OCI-LY1 (cell line): ENCODE results near the gene WDR26.

Source experiments
- CTCF ChIP-seq: fragments of 200-600 bp; sonication (generic), shearing (Covaris generic); IDR thresholded peaks from 2 replicates; pipeline ENCODE4 v1.5.1; 2017; ENCODE audit warnings: mild to moderate bottlenecking, antibody characterized with exemption, low read length, moderate library complexity, mixed read lengths
- EZH2 ChIP-seq: fragments of 200-600 bp; sonication (generic), shearing (Covaris generic); IDR thresholded peaks from 2 replicates; pipeline ENCODE4 v1.8.0; 2017; ENCODE audit warnings: borderline replicate concordance, mixed run types, mild to moderate bottlenecking, antibody characterized with exemption, low read length, moderate library complexity, mixed read lengths

DNA sequence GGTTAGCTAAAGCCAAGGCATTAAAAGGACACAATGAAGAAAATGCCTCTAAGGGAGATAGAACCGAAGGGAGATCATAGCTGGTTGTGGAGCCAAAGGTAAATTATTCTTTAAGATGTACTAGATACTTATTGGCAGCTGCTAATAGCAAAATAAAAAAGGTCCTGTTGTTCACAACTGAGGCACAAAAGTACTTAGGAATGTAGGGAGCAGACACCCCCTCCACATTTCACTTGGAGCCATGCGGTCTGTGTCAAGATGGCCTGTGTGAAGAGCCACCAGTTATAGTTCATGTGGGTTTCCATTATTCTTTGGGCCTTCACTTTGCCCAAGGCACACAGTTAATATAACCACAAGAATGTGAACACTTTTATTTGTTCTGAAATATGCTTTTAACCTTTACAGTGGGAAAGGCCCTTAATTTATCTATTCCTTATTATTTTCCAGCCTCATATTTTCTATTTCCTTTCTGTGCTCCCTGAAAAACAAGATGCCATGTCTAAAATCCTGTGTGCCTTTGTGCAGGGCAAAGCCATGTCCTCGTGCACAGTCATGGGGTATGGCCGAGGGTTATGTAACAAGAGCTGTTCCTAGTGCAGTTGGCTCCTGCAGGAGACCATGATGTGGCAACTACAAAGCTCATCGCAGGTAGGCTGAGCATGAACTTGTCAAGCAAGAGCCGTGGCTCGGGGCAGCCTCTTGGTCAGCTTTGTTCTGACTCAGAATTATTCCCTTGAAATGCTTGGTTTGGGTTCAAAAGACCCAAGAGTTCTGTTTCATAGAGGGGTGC is 16.2 kb upstream of the WDR26 start:
- TF ChIP-seq EZH2 = no peak
- no peak for TF ChIP-seq CTCF
